GM19324 (cell line): ENCODE results near the gene NUDT4.
"Not testable (repeated sequence)": the region's sequence is repeated elsewhere in the genome, so short reads cannot be mapped to it uniquely, and the experiment has no call there.

Experiments used
- ATAC-seq: cut with Tn5 transposase; IDR thresholded peaks from one replicate; pipeline ENCODE4 v1.9.1; 2021; ENCODE audit warnings: mild to moderate bottlenecking, moderate library complexity; ENCODE audit not compliant: unreplicated experiment, low FRiP score

NUDT4 gene

GRCh38 chr12:93393425-93393824 lies 15.7 kb downstream of the NUDT4 start:
- no peak for ATAC-seq

- ATAC-seq, result no peak
Observed at GRCh38 chr12:93397412-93397811, 19.7 kb downstream of the NUDT4 start.

- peak; percentile 83 for ATAC-seq
Observed at GRCh38 chr12:93399183-93399863, 21.6 kb downstream of the NUDT4 start.

GRCh38 chr12:93402333-93403311 lies 24.9 kb downstream of the NUDT4 start:
- ATAC-seq, result no peak

- no peak for ATAC-seq
Observed at GRCh38 chr12:93403988-93404803, 26.5 kb downstream of the NUDT4 start.

- no peak for ATAC-seq
Observed at GRCh38 chr12:93404961-93405849, 27.5 kb downstream of the NUDT4 start.

GRCh38 chr12:93407054-93407962 lies 29.6 kb downstream of the NUDT4 start:
- ATAC-seq, result no peak

GRCh38 chr12:93407963-93408283 lies 30.2 kb downstream of the NUDT4 start:
- ATAC-seq, result no peak

- no peak for ATAC-seq
Observed at GRCh38 chr12:93408813-93409212, 31.1 kb downstream of the NUDT4 start.

- not testable (repeated sequence) for ATAC-seq
Observed at GRCh38 chr12:93409343-93410187, 31.8 kb downstream of the NUDT4 start.

- ATAC-seq, result not testable (repeated sequence)
Observed at GRCh38 chr12:93411060-93411459, 33.3 kb downstream of the NUDT4 start.

- not testable (repeated sequence) for ATAC-seq
Observed at GRCh38 chr12:93412396-93412795, 34.7 kb downstream of the NUDT4 start.

- no peak for ATAC-seq
Observed at GRCh38 chr12:93413064-93413463, 35.3 kb downstream of the NUDT4 start.

GRCh38 chr12:93415723-93416464 lies 38.2 kb downstream of the NUDT4 start:
- no peak for ATAC-seq

GRCh38 chr12:93417967-93418480 lies 40.3 kb downstream of the NUDT4 start:
- ATAC-seq, result no peak

- ATAC-seq, result no peak
Observed at GRCh38 chr12:93419388-93420034, 41.8 kb downstream of the NUDT4 start.

- ATAC-seq, result no peak
Observed at GRCh38 chr12:93422050-93422449, 44.3 kb downstream of the NUDT4 start.
